SK-N-SH (cell line): Measurements from ENCODE around the gene AGBL4. TPM values are rescaled to one million over a fixed set of nuclear protein-coding genes. Genes with fewer than 3 reads are reported as not detected.

Experiments
- CTCF ChIA-PET: fragments of 300-600, 350-600 bp; formaldehyde crosslinking; extraction: SDS; loops from one replicate; lab custom pipeline; 2021; lab: Yijun Ruan, JAX
- POLR2A ChIA-PET: fragments of 350-600 bp; sonication (Branson Sonifier 250); formaldehyde crosslinking; extraction: SDS; loops from one replicate; lab custom pipeline; 2020; ENCODE audit warnings: antibody characterized with exemption, inconsistent platforms; lab: Yijun Ruan, JAX
- DNase-seq: peaks from one replicate; pipeline ENCODE4 v3.0.0; 2012
- H2AFZ ChIP-seq: fragments of 200-600 bp; sonication (generic); 2 replicates; pipeline ENCODE4 v1.8.1; 2016; ENCODE audit warnings: antibody characterized with exemption, mild to moderate bottlenecking, low read depth
- H3F3A ChIP-seq: fragments of 200-600 bp; sonication (generic); replicated peaks from 2 replicates; pipeline ENCODE3; 2016; ENCODE audit warnings: antibody characterized with exemption, mild to moderate bottlenecking; ENCODE audit not compliant: insufficient read depth
- H3K27ac ChIP-seq, 2 experiments: fragments of 200-500 bp in 1 of 2; fragments of 200-600 bp in 1 of 2; sonication (Bioruptor generic) in 1 of 2; sonication (generic), shearing (Covaris generic) in 1 of 2; 2 replicates each; pipeline versions ENCODE4 v1.5.1 to v1.6.1; 2014 to 2016; ENCODE audit warnings: low read depth in 2 of 2, inconsistent platforms in 1 of 2, low read length in 1 of 2, mild to moderate bottlenecking in 1 of 2, mixed read lengths in 1 of 2
- H3K27me3 ChIP-seq: fragments of 200-600 bp; sonication (generic), shearing (Covaris generic); 2 replicates; pipeline ENCODE4 v1.6.1; 2016; ENCODE audit warnings: mixed run types; ENCODE audit not compliant: insufficient read depth
- H3K36me3 ChIP-seq, 2 experiments: fragments of 200-500 bp in 1 of 2; fragments of 200-600 bp in 1 of 2; sonication (Bioruptor generic) in 1 of 2; sonication (generic) in 1 of 2; replicated peaks in 1 of 2; 2 replicates each; pipeline versions ENCODE3 to v1.5.1; 2014 to 2016; ENCODE audit warnings: low read length in 1 of 2, mild to moderate bottlenecking in 1 of 2; ENCODE audit not compliant: insufficient read depth in 2 of 2, control insufficient read depth in 1 of 2
- H3K4me1 ChIP-seq, 2 experiments: fragments of 200-500 bp in 1 of 2; fragments of 200-600 bp in 1 of 2; sonication (Bioruptor generic) in 1 of 2; sonication (generic), shearing (Covaris generic) in 1 of 2; 2 replicates each; pipeline versions ENCODE4 v1.5.1 to v1.6.1; 2014 to 2016; ENCODE audit warnings: low read depth in 1 of 2, low read length in 1 of 2, mixed run types in 1 of 2; ENCODE audit not compliant: insufficient read depth in 2 of 2, control insufficient read depth in 1 of 2
- H3K4me2 ChIP-seq: fragments of 200-600 bp; sonication (generic), shearing (Covaris generic); 2 replicates; pipeline ENCODE4 v1.6.1; 2017; ENCODE audit warnings: mixed run types
- H3K4me3 ChIP-seq, 2 experiments: fragments of 200-500 bp in 1 of 2; fragments of 200-600 bp in 1 of 2; sonication (Bioruptor generic) in 1 of 2; sonication (generic), shearing (Covaris generic) in 1 of 2; 2 replicates each; pipeline versions ENCODE4 v1.5.1 to v1.8.1; 2014 to 2016; ENCODE audit warnings: low read depth in 2 of 2, inconsistent platforms in 1 of 2, low read length in 1 of 2, mild to moderate bottlenecking in 1 of 2, mixed read lengths in 1 of 2, moderate library complexity in 1 of 2
- H3K79me2 ChIP-seq: fragments of 200-600 bp; sonication (generic); 2 replicates; pipeline ENCODE4 v1.8.1; 2017; ENCODE audit warnings: mild to moderate bottlenecking; ENCODE audit not compliant: insufficient read depth
- H3K9ac ChIP-seq: fragments of 200-600 bp; sonication (generic); 2 replicates; pipeline ENCODE4 v1.6.1; 2017; ENCODE audit warnings: mixed run types
- H3K9me2 ChIP-seq: fragments of 200-600 bp; sonication (generic); 2 replicates; pipeline ENCODE4 v1.6.1; 2017; ENCODE audit warnings: mixed run types
- H3K9me3 ChIP-seq: fragments of 200-600 bp; sonication (generic); 2 replicates; pipeline ENCODE4 v1.6.1; 2017; ENCODE audit warnings: mixed run types, mild to moderate bottlenecking, moderate library complexity
- H4K20me1 ChIP-seq: fragments of 200-600 bp; sonication (generic); 2 replicates; pipeline ENCODE4 v1.6.1; 2017; ENCODE audit warnings: mild to moderate bottlenecking, mixed run types; ENCODE audit not compliant: insufficient read depth
- CTCF ChIP-seq: fragments of 200-600 bp; sonication (generic); IDR thresholded peaks from 2 replicates; pipeline ENCODE4 v1.6.1; 2017; ENCODE audit warnings: antibody characterized with exemption, mild to moderate bottlenecking, moderate library complexity
- EZH2phosphoT487 ChIP-seq: fragments of 200-600 bp; sonication (generic); IDR thresholded peaks from 2 replicates; pipeline ENCODE4 v1.6.1; 2017; ENCODE audit warnings: low read depth, mixed run types, mild to moderate bottlenecking, antibody characterized with exemption, moderate library complexity, borderline replicate concordance
- FOXJ3 ChIP-seq: sonication (generic); formaldehyde crosslinking; IDR thresholded peaks from 2 replicates; pipeline ENCODE4 v1.5.1; 2020; ENCODE audit warnings: mild to moderate bottlenecking, missing genetic modification reagents
- NFIC ChIP-seq: IDR thresholded peaks from 2 replicates; pipeline ENCODE4 v1.4.0; 2012; ENCODE audit warnings: borderline replicate concordance
- RCOR1 ChIP-seq: fragments of 150-350 bp; IDR thresholded peaks from 2 replicates; pipeline ENCODE4 v1.6.1; 2017; ENCODE audit warnings: antibody characterized with exemption, low read length
- RFX5 ChIP-seq: IDR thresholded peaks from 2 replicates; pipeline ENCODE4 v1.6.1; 2012; ENCODE audit warnings: mild to moderate bottlenecking, improper control_type of control experiment, low read length
- SMC3 ChIP-seq: IDR thresholded peaks from 2 replicates; pipeline ENCODE4 v1.6.1; 2012; ENCODE audit warnings: low read depth, low read length, improper control_type of control experiment
- TAF1 ChIP-seq: IDR thresholded peaks from 2 replicates; pipeline ENCODE4 v1.6.1; 2012; ENCODE audit warnings: low read depth, mild to moderate bottlenecking, low read length, moderate library complexity, borderline replicate concordance
- TEAD4 ChIP-seq: IDR thresholded peaks from 2 replicates; pipeline ENCODE4 v1.4.0; 2012; ENCODE audit warnings: mild to moderate bottlenecking, borderline replicate concordance; ENCODE audit not compliant: insufficient read depth
- whole genome bisulfite sequencing: methylation state at CpG from one replicate; pipeline ENCODE4 v1.1.6; 2017; ENCODE audit warnings: low lambda C conversion rate; 5-methylcytosine and 5-hydroxymethylcytosine counted together
- polyA plus RNA-seq, 3 experiments: library from polyadenylated mRNA; depleted of rRNA; stranded (reverse); fragments of >200 nt; gene quantifications; 2 replicates each; pipeline ENCODE4 v1.2.3, GENCODE V29; 2012
- TF ChIP-seq, protein P1 (sequence below): IDR thresholded peaks from 2 replicates; pipeline ENCODE4 v1.4.0; 2012; ENCODE audit warnings: low read depth, borderline replicate concordance
- TF ChIP-seq, protein P2 (sequence below): IDR thresholded peaks from 2 replicates; pipeline ENCODE4; 2012
- TF ChIP-seq, protein P3 (sequence below): IDR thresholded peaks from 2 replicates; pipeline ENCODE4 v1.4.0; 2012; ENCODE audit warnings: low read depth, borderline replicate concordance

The AGBL4 gene
- polyA plus RNA-seq, 1 of the 3 experiments (the other 2 are of a cell fraction): 0.07 TPM

GRCh38 chr1:48750109-48750508, 1273.6 kb downstream of the AGBL4 start:
- Histone ChIP-seq H3K9me2 (no peaks in the 10 kb centered on the region), H3K4me1 (no peaks in the 10 kb centered on the region), H4K20me1 (no peaks in the 10 kb centered on the region), H2AFZ (no peak overlapping the region), H3K27me3 (no peaks in the 10 kb centered on the region), H3F3A (no peaks in the 10 kb centered on the region), H3K79me2 (no peaks in the 10 kb centered on the region), H3K9ac (no peak overlapping the region), H3K36me3 (peaks cover under 1 to 40% of the 10 kb centered on the region in 2 experiments), H3K9me3 (no peaks in the 10 kb centered on the region), H3K4me2 (no peak overlapping the region), H3K27ac (no peak overlapping the region), H3K4me3 (no peak overlapping the region)
- ChIA-PET POLR2A (no interaction called here), CTCF (no interaction called here)
- DNase-seq: no peak
- TF ChIP-seq FOXJ3 (CRISPR knock-in tag): no peak
- no peak for TF ChIP-seq RFX5
- TF ChIP-seq, protein P1, sequence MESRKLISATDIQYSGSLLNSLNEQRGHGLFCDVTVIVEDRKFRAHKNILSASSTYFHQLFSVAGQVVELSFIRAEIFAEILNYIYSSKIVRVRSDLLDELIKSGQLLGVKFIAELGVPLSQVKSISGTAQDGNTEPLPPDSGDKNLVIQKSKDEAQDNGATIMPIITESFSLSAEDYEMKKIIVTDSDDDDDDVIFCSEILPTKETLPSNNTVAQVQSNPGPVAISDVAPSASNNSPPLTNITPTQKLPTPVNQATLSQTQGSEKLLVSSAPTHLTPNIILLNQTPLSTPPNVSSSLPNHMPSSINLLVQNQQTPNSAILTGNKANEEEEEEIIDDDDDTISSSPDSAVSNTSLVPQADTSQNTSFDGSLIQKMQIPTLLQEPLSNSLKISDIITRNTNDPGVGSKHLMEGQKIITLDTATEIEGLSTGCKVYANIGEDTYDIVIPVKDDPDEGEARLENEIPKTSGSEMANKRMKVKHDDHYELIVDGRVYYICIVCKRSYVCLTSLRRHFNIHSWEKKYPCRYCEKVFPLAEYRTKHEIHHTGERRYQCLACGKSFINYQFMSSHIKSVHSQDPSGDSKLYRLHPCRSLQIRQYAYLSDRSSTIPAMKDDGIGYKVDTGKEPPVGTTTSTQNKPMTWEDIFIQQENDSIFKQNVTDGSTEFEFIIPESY: no peak
- no peak for TF ChIP-seq RCOR1
- TF ChIP-seq EZH2phosphoT487: no peak
- TF ChIP-seq SMC3: no peak
- TF ChIP-seq, protein P2, sequence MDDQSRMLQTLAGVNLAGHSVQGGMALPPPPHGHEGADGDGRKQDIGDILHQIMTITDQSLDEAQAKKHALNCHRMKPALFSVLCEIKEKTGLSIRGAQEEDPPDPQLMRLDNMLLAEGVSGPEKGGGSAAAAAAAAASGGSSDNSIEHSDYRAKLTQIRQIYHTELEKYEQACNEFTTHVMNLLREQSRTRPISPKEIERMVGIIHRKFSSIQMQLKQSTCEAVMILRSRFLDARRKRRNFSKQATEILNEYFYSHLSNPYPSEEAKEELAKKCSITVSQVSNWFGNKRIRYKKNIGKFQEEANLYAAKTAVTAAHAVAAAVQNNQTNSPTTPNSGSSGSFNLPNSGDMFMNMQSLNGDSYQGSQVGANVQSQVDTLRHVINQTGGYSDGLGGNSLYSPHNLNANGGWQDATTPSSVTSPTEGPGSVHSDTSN: no peak
- TF ChIP-seq, protein P3, sequence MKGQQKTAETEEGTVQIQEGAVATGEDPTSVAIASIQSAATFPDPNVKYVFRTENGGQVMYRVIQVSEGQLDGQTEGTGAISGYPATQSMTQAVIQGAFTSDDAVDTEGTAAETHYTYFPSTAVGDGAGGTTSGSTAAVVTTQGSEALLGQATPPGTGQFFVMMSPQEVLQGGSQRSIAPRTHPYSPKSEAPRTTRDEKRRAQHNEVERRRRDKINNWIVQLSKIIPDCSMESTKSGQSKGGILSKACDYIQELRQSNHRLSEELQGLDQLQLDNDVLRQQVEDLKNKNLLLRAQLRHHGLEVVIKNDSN: no peak
- no peak for TF ChIP-seq CTCF
- TF ChIP-seq TAF1: no peak
- no peak for TF ChIP-seq TEAD4
- TF ChIP-seq NFIC: no peak
- WGBS: 100% methylated on average over 1 of the region's 1 CpG
